Skin epidermis (tissue), 12 donors: ENCODE measurements around the gene FARP1.
A peak's percentile ranks its signal among the peaks of the same experiment; 100 is the strongest.
"Not testable (repeated sequence)": the region's sequence is repeated elsewhere in the genome, so short reads cannot be mapped to it uniquely, and the experiment has no call there.

Experiments used
- H3K27ac ChIP-seq, 21 experiments: fragments of 200-600 bp; sonication (generic) in 11 of 21; one replicate each; pipeline ENCODE4 v1.5.0; 2020; ENCODE audit warnings: mild to moderate bottlenecking in 3 of 21, inconsistent platforms in 2 of 21, moderate library complexity in 2 of 21
- H3K4me3 ChIP-seq, 7 experiments: fragments of 200-600 bp; sonication (generic) in 2 of 7; one replicate each; pipeline ENCODE4 v1.5.0; 2020; ENCODE audit warnings: inconsistent platforms in 2 of 7, mild to moderate bottlenecking in 2 of 7, moderate library complexity in 1 of 7

FARP1 gene

GRCh38 chr13:98219685-98220084 lies 76.8 kb downstream of the FARP1 start:
- no peak overlapping the region for H3K4me3 ChIP-seq

GRCh38 chr13:98220271-98220791 lies 77.4 kb downstream of the FARP1 start:
- Histone ChIP-seq H3K27ac (no peak overlapping the region), H3K4me3 (no peak overlapping the region)

More at GRCh38 chr13:98219685-98220084, 76.8 kb downstream of the FARP1 start:
- H3K27ac ChIP-seq = peak overlapping the region in 1 of 21 experiments; percentile 5

- Histone ChIP-seq H3K27ac (peak overlapping the region in 1 of 21 experiments; percentile 4), H3K4me3 (no peak overlapping the region)
These were observed 78.3 kb downstream of the FARP1 start for GRCh38 chr13:98221234-98221633.

GRCh38 chr13:98222081-98222554 lies 79.2 kb downstream of the FARP1 start:
- Histone ChIP-seq H3K4me3 (no peak overlapping the region), H3K27ac (no peak overlapping the region)

GRCh38 chr13:98222816-98223215 lies 79.9 kb downstream of the FARP1 start:
- H3K27ac ChIP-seq = no peak overlapping the region
- H3K4me3 ChIP-seq = no peak overlapping the region

- Histone ChIP-seq H3K27ac (no peak overlapping the region), H3K4me3 (no peak overlapping the region)
These were observed 80.8 kb downstream of the FARP1 start for GRCh38 chr13:98223741-98224140.

GRCh38 chr13:98224557-98224956 lies 81.7 kb downstream of the FARP1 start:
- no peak overlapping the region for H3K4me3 ChIP-seq
- H3K27ac ChIP-seq = no peak overlapping the region

- Histone ChIP-seq H3K27ac (peak overlapping the region in 4 of 21 experiments; percentile 20 to 46 (median 34)), H3K4me3 (no peak overlapping the region)
These were observed 82.4 kb downstream of the FARP1 start for GRCh38 chr13:98225036-98225940.

- no peak overlapping the region for H3K4me3 ChIP-seq
- H3K27ac ChIP-seq = no peak overlapping the region
These were observed 83.6 kb downstream of the FARP1 start for GRCh38 chr13:98226496-98226895.

GRCh38 chr13:98228661-98229341 lies 85.9 kb downstream of the FARP1 start:
- Histone ChIP-seq H3K27ac (no peak overlapping the region), H3K4me3 (no peak overlapping the region)

- not testable (repeated sequence) for H3K4me3 ChIP-seq, H3K27ac ChIP-seq
These were observed 87.9 kb downstream of the FARP1 start for GRCh38 chr13:98230762-98231161.

GRCh38 chr13:98232456-98232855 lies 89.6 kb downstream of the FARP1 start:
- H3K27ac ChIP-seq = no peak overlapping the region

GRCh38 chr13:98233127-98233526 lies 90.2 kb downstream of the FARP1 start:
- no peak overlapping the region for H3K27ac ChIP-seq
- H3K4me3 ChIP-seq = no peak overlapping the region

More at GRCh38 chr13:98232456-98232855, 89.6 kb downstream of the FARP1 start:
- H3K4me3 ChIP-seq = no peak overlapping the region

- Histone ChIP-seq H3K27ac (no peak overlapping the region), H3K4me3 (no peak overlapping the region)
These were observed 91.5 kb downstream of the FARP1 start for GRCh38 chr13:98234348-98234747.

- no peak overlapping the region for H3K27ac ChIP-seq
- H3K4me3 ChIP-seq = no peak overlapping the region
These were observed 93.3 kb downstream of the FARP1 start for GRCh38 chr13:98236197-98236596.

GRCh38 chr13:98237331-98237730 lies 94.4 kb downstream of the FARP1 start:
- Histone ChIP-seq H3K4me3 (no peak overlapping the region), H3K27ac (no peak overlapping the region)

- H3K4me3 ChIP-seq = no peak overlapping the region
- H3K27ac ChIP-seq = peak overlapping the region in 1 of 21 experiments; percentile 11
These were observed 96.5 kb downstream of the FARP1 start for GRCh38 chr13:98239162-98240076.

GRCh38 chr13:98240135-98240534 lies 97.2 kb downstream of the FARP1 start:
- H3K4me3 ChIP-seq = no peak overlapping the region
- no peak overlapping the region for H3K27ac ChIP-seq

GRCh38 chr13:98240974-98241373 lies 98.1 kb downstream of the FARP1 start:
- no peak overlapping the region for H3K27ac ChIP-seq
- no peak overlapping the region for H3K4me3 ChIP-seq
